ENCODE results near the gene TBR1. TPM values are rescaled to one million over a fixed set of nuclear protein-coding genes. Genes with fewer than 3 reads are reported as not detected.

TBR1 gene
- total and polyA plus RNA-seq, 2 donors (not counting 3 experiments of a cell fraction or from before 2014, with no cell fraction given): 0.11 to 0.14 TPM

DNA sequence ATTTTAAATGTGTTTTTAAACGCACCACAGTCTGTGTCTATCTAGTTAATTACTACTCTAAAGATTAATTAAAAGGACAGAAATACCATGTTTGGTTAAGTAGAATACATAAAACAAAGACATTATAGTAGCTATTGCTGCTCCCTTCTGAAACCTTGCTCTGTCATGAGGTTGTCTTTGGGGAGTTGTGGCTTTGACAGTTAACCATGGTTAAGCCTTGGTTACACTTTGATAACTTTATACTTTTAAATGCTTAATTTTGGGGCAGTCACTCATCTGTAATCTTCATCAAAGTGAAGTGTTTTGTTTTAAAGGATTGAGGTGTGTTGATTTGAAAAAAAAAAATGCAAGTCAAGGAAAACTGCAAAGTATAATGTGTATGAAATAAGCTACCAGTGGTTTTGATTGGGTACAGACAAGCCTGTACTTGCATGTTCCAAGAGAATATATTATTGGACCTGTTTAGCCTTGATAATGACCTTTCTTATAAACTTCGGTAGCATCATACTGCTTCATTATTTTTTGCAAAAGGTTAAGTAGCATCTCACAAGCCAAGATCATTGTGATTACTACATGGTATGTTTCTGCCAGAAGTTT lies 29.8 kb upstream of the TBR1 start:
- TF ChIP-seq MYC (IDR thresholded peaks at IDR 0.05; ENCODE audit: low read depth, low read length): no peak
- no peak for TF ChIP-seq GATA2 (IDR thresholded peaks at IDR 0.05; ENCODE audit: insufficient read depth, insufficient read length, low read depth, low read length)
- no peak for TF ChIP-seq EZH2 (IDR thresholded peaks at IDR 0.05; ENCODE audit: borderline replicate concordance, low read depth, low read length, severe bottlenecking)
- no peak for TF ChIP-seq FOS (IDR thresholded peaks at IDR 0.05; ENCODE audit: borderline replicate concordance, insufficient read depth, low read length)
- H3K9me3 ChIP-seq (replicated peaks; ENCODE audit: control insufficient read depth, insufficient read depth, low read length): no peaks in the 10 kb centered on the region
- peaks cover 0 to 11% of the 10 kb centered on the region in 2 experiments for H3K36me3 ChIP-seq (ENCODE audit: control insufficient read depth in 2 of 2, extremely low read depth in 1 of 2, insufficient read depth in 2 of 2, low read length in 2 of 2)
- dilution Hi-C loops (cut with MboI; ENCODE audit: extremely low pct_ligation_motif_present, low sequenced_read_pairs): no loop called here
- ChIA-PET CTCF (interaction anchor here (1.5 kb wide), 1 partner anchor 10 kb away, joined by 4 read pairs; no protein-coding TSS in a partner anchor), POLR2A (no interaction called here)
- H3K9me1 ChIP-seq (replicated peaks; ENCODE audit: control insufficient read depth, extremely low read depth, insufficient read depth, low read length): no peaks in the 10 kb centered on the region
- DNase-seq (ENCODE audit: low read depth, low spot score) (no peak), FAIRE-seq (no peak)
- H3K4me1 ChIP-seq (ENCODE audit: control insufficient read depth, extremely low read depth, insufficient read depth, low read length): no peaks in the 10 kb centered on the region
- no peak overlapping the region for H3K4me2 ChIP-seq (ENCODE audit: insufficient read depth, low read length)
- no peak overlapping the region for H3K9ac ChIP-seq (replicated peaks; ENCODE audit: extremely low read depth, insufficient read depth, low read length)
- BruUV-seq (replicated peaks): no TSS peak
- no peak overlapping the region for H3K4me3 ChIP-seq (replicated peaks in 1 of 3; ENCODE audit: insufficient read depth in 1 of 3, low read depth in 1 of 3, low read length in 3 of 3)
- intact Hi-C loops (cut with micrococcal nuclease): no loop called here
- no peaks in the 10 kb centered on the region for H3K27me3 ChIP-seq (ENCODE audit: control insufficient read depth in 2 of 2, insufficient read depth in 2 of 2, low read length in 2 of 2)
- peaks cover 1% of the 10 kb centered on the region for H3K79me2 ChIP-seq (ENCODE audit: control insufficient read depth, insufficient read depth, low read length)
- H4K20me1 ChIP-seq (replicated peaks; ENCODE audit: control insufficient read depth, extremely low read depth, insufficient read depth, low read length): no peaks in the 10 kb centered on the region
- H3K27ac ChIP-seq (ENCODE audit: insufficient read depth, low read depth, low read length): no peak overlapping the region
- no peak overlapping the region for H2AFZ ChIP-seq (ENCODE audit: low read depth, low read length)

DNA sequence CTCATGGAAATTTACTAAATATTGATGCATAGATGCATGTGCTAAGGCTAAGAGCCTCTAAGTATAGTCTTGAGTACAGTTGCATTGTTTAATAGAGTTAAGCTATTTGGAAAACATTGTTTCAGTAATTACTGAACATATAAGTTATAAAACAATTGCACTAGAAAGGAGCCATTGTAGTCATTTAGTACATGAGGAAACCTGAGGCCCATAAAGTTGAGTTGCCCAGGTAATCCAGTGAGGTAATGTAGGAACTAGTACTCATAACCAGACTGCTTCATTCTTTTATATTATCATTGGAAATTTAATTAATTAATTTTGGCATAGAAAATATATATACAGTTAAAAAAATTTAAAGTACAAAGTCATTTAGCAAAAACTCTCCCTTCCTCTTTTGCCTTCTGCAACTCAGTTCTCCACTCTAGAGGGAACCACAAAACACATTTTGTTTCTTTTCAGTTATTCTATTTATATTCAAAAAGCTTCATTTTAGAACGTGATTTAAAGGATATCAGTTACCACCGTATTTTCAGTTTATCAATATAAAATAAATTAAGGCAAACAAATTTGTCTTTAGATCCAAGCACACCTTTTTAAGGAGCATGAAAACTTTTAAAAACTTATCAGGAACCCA lies 27.8 kb upstream of the TBR1 start:
- Histone ChIP-seq H4K20me1 (replicated peaks; ENCODE audit: control insufficient read depth, extremely low read depth, insufficient read depth, low read length) (no peaks in the 10 kb centered on the region), H3K79me2 (ENCODE audit: control insufficient read depth, insufficient read depth, low read length) (no peaks in the 10 kb centered on the region), H3K36me3 (ENCODE audit: control insufficient read depth in 2 of 2, extremely low read depth in 1 of 2, insufficient read depth in 2 of 2, low read length in 2 of 2) (peaks cover 0 to 11% of the 10 kb centered on the region in 2 experiments), H3K27me3 (ENCODE audit: control insufficient read depth in 2 of 2, insufficient read depth in 2 of 2, low read length in 2 of 2) (no peaks in the 10 kb centered on the region), H3K27ac (ENCODE audit: insufficient read depth, low read depth, low read length) (no peak overlapping the region), H3K4me1 (ENCODE audit: control insufficient read depth, extremely low read depth, insufficient read depth, low read length) (no peaks in the 10 kb centered on the region), H3K9me3 (replicated peaks; ENCODE audit: control insufficient read depth, insufficient read depth, low read length) (no peaks in the 10 kb centered on the region), H3K9ac (replicated peaks; ENCODE audit: extremely low read depth, insufficient read depth, low read length) (no peak overlapping the region), H3K4me2 (ENCODE audit: insufficient read depth, low read length) (no peak overlapping the region), H3K4me3 (replicated peaks in 1 of 3; ENCODE audit: insufficient read depth in 1 of 3, low read depth in 1 of 3, low read length in 3 of 3) (no peak overlapping the region), H3K9me1 (replicated peaks; ENCODE audit: control insufficient read depth, extremely low read depth, insufficient read depth, low read length) (no peaks in the 10 kb centered on the region), H2AFZ (ENCODE audit: low read depth, low read length) (no peak overlapping the region)
- ChIA-PET POLR2A (no interaction called here), CTCF (interaction anchor here (1.4 kb wide), 1 partner anchor 23 kb away, joined by 3 read pairs; no protein-coding TSS in a partner anchor)
- TF ChIP-seq JUN (IDR thresholded peaks at IDR 0.05; ENCODE audit: borderline replicate concordance, insufficient read depth, insufficient read length, low read depth) (no peak), POLR2AphosphoS5 (IDR thresholded peaks at IDR 0.05; ENCODE audit: insufficient read depth, low read depth, low read length) (no peak), MYC (IDR thresholded peaks at IDR 0.05; ENCODE audit: low read depth, low read length) (no peak), POLR2A (IDR thresholded peaks at IDR 0.05; ENCODE audit: low read depth, low read length) (no peak), EZH2 (IDR thresholded peaks at IDR 0.05; ENCODE audit: borderline replicate concordance, low read depth, low read length, severe bottlenecking) (no peak), FOS (IDR thresholded peaks at IDR 0.05; ENCODE audit: borderline replicate concordance, insufficient read depth, low read length) (no peak), GATA2 (IDR thresholded peaks at IDR 0.05; ENCODE audit: insufficient read depth, insufficient read length, low read depth, low read length) (no peak)
- TF ChIP-seq, protein P1, sequence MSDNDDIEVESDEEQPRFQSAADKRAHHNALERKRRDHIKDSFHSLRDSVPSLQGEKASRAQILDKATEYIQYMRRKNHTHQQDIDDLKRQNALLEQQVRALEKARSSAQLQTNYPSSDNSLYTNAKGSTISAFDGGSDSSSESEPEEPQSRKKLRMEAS (IDR thresholded peaks at IDR 0.05; ENCODE audit: insufficient read depth, insufficient read length): no peak
- TF ChIP-seq, protein P2, sequence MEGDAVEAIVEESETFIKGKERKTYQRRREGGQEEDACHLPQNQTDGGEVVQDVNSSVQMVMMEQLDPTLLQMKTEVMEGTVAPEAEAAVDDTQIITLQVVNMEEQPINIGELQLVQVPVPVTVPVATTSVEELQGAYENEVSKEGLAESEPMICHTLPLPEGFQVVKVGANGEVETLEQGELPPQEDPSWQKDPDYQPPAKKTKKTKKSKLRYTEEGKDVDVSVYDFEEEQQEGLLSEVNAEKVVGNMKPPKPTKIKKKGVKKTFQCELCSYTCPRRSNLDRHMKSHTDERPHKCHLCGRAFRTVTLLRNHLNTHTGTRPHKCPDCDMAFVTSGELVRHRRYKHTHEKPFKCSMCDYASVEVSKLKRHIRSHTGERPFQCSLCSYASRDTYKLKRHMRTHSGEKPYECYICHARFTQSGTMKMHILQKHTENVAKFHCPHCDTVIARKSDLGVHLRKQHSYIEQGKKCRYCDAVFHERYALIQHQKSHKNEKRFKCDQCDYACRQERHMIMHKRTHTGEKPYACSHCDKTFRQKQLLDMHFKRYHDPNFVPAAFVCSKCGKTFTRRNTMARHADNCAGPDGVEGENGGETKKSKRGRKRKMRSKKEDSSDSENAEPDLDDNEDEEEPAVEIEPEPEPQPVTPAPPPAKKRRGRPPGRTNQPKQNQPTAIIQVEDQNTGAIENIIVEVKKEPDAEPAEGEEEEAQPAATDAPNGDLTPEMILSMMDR (IDR thresholded peaks at IDR 0.05; ENCODE audit: extremely low read depth in 1 of 2, insufficient read depth in 1 of 2, low read depth in 1 of 2, low read length in 2 of 2): no peak
- no TSS peak for BruUV-seq (replicated peaks)
- DNase-seq (ENCODE audit: low read depth, low spot score) (no peak), FAIRE-seq (no peak)
- dilution Hi-C loops (cut with MboI; ENCODE audit: extremely low pct_ligation_motif_present, low sequenced_read_pairs) (no loop called here), intact Hi-C loops (cut with micrococcal nuclease) (no loop called here)

Measured in endothelial cell of umbilical vein (primary cell).